HUES48 (cell line): Measurements from ENCODE around the gene MRPL12.

Source experiments
- H3K27ac ChIP-seq: one replicate; pipeline ENCODE4 v1.7.0; 2013; ENCODE audit warnings: low read depth, low read length, inconsistent platforms
- H3K27me3 ChIP-seq: 2 replicates; pipeline ENCODE4 v1.6.1; 2013; ENCODE audit warnings: mild to moderate bottlenecking, low read length; ENCODE audit not compliant: control insufficient read depth, insufficient read depth
- H3K36me3 ChIP-seq: 2 replicates; pipeline ENCODE4 v1.6.1; 2013; ENCODE audit warnings: low read length; ENCODE audit not compliant: control insufficient read depth, insufficient read depth
- H3K4me1 ChIP-seq: 2 replicates; pipeline ENCODE4 v1.6.1; 2013; ENCODE audit warnings: mild to moderate bottlenecking, low read length; ENCODE audit not compliant: control insufficient read depth, insufficient read depth
- H3K4me3 ChIP-seq: 2 replicates; pipeline ENCODE4 v1.5.1; 2013; ENCODE audit warnings: mild to moderate bottlenecking, low read depth, low read length
- H3K9ac ChIP-seq: 2 replicates; pipeline ENCODE4 v1.6.1; 2013; ENCODE audit warnings: mild to moderate bottlenecking, low read depth, low read length, moderate library complexity
- H3K9me3 ChIP-seq: 2 replicates; pipeline ENCODE4 v1.6.1; 2013; ENCODE audit warnings: low read length; ENCODE audit not compliant: control insufficient read depth, insufficient read depth

MRPL12 gene

DNA sequence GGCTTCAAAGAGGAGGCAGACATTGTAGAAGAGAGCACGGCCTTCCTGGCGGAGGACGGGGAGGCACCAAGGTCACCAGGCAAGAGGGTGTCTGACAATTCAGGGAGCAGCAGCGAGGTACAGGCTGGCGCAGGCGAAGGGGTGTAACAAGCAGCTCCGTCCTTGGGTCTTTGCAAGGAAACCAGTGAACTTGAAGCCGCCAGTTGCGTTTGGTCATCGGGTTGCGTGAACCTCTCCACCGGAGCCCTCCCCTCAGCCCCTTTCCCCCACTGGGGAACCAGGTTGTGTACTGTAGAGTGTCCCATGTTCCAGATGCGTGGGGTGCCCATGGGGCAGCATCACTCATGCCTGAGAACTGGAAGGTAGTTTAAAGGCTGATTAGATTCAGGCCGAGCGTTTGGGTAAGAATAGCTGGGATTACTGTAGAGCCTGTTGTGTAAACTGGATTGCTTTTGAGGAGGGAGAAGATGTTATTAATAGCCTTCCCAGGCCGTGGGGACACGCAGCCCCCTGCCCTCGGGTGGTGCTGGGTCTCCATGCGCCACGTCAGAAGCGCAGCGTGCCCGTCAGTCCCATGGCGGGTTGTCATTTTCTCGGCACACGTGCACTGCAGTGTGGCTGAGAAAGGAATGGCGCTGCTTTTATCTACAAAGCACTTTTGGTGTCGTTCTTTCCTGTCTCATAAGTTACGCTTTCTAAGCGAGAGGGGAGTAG, 2.5 kb downstream of the MRPL12 start:
- Histone ChIP-seq H3K4me3 (no peak overlapping the region), H3K27me3 (no peaks in the 10 kb centered on the region), H3K9me3 (no peaks in the 10 kb centered on the region), H3K27ac (no peak overlapping the region), H3K36me3 (peaks cover 57% of the 10 kb centered on the region), H3K9ac (no peak overlapping the region), H3K4me1 (peaks cover 4% of the 10 kb centered on the region)

DNA sequence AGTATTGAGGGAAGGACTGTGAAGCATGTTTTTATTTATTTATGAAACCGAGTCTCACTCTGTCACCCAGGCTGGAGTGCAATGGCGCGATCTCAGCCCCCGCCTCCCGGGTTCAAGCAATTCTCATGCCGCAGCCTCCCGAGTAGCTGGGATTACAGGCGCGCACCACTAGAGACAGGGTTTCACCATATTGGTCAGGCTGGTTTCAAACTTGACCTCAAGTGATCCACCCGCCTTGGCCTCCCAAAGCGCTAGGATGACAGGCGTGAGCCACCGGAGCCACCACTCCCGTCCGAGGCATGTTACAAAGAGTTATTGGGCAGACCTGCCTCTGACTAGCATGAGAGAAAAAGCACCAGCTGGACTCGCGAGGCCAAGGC, 3.1 kb downstream of the MRPL12 start:
- peaks cover 10% of the 10 kb centered on the region for H3K4me1 ChIP-seq

DNA sequence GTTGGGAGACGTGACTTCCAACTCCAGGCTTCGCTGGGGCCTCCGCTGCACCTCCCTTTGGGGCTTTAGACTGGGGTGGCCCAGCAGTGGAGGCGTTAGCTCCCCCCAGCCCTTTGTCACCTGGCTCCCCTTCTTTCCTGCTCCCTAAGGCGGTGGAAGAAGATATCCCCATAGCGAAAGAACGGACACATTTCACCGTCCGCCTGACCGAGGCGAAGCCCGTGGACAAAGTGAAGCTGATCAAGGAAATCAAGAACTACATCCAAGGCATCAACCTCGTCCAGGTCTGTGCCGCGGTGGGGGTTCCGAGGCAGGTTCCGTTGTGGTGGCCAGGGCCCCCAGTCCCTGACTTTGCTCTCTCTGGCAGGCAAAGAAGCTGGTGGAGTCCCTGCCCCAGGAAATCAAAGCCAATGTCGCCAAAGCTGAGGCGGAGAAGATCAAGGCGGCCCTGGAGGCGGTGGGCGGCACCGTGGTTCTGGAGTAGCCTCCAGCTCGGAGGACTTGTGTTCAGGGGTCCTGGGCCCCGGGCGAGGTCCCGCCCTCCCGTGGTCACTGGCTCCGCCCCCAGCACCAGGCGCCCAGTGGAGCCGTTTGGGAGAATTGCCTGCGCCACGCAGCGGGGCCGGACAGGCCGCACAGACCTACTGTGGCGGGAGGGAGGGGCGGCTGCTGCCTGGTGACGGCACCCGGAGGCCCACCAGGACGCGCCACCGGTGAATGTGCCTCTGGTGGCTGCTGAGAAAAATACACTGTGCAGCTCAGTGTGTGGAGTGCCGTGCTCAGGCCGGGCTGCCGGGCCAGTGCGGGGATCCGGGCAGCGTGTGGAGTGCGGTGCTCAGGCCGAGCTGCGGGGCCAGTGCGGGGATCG, 3.8 kb downstream of the MRPL12 start:
- Histone ChIP-seq H3K36me3 (peaks cover 45% of the 10 kb centered on the region), H3K27me3 (no peaks in the 10 kb centered on the region), H3K4me3 (no peak overlapping the region), H3K4me1 (peaks cover 12% of the 10 kb centered on the region), H3K9ac (no peak overlapping the region), H3K27ac (no peak overlapping the region), H3K9me3 (no peaks in the 10 kb centered on the region)

More for the DNA sequence above, 3.1 kb downstream of the MRPL12 start:
- Histone ChIP-seq H3K4me3 (no peak overlapping the region), H3K36me3 (peaks cover 51% of the 10 kb centered on the region), H3K27me3 (no peaks in the 10 kb centered on the region), H3K9me3 (no peaks in the 10 kb centered on the region), H3K9ac (no peak overlapping the region), H3K27ac (no peak overlapping the region)

DNA sequence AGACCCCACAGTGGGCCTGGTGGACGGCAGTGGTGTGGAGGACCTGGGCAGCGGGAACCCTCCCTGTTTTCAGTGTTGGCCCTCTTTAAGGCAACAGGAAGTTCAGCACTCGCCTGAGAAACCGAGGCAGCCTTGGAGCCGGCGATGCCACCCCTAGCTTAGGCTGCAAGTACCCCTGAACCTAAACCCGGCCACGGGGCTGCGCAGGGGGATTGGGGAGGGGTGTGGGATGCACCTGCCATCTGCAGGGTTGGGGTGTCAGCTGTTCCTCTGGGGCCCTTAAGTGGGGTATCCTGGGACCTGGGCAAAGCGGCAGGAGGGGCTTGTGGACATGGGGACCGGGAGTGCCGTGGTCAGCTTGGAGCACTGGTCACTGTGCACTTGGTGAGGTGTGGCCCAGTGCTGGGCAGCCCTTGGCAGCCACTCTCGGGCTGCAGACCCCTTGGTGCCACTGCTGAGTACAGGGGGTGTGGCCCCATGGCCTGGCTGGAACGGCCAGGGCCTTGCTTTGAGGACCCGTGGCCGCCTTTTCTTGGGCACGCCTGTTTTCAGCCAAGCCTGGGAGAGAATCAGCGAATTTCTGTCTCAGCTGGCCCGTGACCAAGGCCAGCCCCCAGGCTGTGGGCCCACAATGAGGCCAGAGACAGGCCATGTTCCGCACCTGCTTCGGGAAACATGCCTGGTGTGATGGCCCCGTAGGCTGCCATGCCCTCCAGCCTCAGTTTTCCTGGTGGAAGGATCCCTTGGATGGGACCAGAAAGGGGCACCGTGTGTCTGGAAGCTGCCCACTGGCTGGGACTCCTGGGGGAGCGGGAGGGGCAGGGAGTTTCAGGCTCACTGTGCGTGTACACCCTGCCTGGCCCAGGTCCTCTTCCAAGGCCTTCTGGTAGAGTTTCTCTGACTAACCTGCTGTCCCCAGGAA, 4.8 kb downstream of the MRPL12 start:
- Histone ChIP-seq H3K27ac (no peak overlapping the region), H3K4me3 (no peak overlapping the region), H3K9ac (no peak overlapping the region), H3K9me3 (no peaks in the 10 kb centered on the region), H3K36me3 (peaks cover 45% of the 10 kb centered on the region), H3K27me3 (no peaks in the 10 kb centered on the region), H3K4me1 (peaks cover 14% of the 10 kb centered on the region)

DNA sequence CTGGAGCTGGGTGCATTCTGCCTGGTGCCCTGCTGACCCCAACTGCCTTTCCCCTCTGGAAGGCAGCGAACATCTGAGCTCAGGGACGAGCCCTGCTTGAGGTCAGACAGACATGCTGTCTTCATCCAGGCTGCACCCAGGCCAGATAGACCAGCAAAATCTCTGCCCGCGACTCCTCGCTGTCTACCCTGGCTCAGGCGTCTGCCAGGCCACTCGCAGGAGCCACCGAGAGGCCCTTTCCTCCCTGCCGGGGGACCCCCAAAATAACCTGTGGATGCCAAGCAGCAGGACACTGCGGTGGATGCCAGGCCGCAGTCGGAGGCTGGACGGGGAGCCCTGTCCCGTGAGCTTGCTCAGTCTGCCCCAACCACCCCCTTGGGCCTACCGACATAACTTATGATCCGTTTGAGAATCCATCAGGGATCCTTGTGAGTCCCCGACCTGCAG, 5.6 kb downstream of the MRPL12 start:
- H3K9me3 ChIP-seq, result no peaks in the 10 kb centered on the region
- H3K9ac ChIP-seq, result no peak overlapping the region
- H3K27ac ChIP-seq, result no peak overlapping the region
- H3K27me3 ChIP-seq, result no peaks in the 10 kb centered on the region
- H3K36me3 ChIP-seq, result peaks cover 45% of the 10 kb centered on the region
- no peak overlapping the region for H3K4me3 ChIP-seq
- H3K4me1 ChIP-seq, result peaks cover 20% of the 10 kb centered on the region

DNA sequence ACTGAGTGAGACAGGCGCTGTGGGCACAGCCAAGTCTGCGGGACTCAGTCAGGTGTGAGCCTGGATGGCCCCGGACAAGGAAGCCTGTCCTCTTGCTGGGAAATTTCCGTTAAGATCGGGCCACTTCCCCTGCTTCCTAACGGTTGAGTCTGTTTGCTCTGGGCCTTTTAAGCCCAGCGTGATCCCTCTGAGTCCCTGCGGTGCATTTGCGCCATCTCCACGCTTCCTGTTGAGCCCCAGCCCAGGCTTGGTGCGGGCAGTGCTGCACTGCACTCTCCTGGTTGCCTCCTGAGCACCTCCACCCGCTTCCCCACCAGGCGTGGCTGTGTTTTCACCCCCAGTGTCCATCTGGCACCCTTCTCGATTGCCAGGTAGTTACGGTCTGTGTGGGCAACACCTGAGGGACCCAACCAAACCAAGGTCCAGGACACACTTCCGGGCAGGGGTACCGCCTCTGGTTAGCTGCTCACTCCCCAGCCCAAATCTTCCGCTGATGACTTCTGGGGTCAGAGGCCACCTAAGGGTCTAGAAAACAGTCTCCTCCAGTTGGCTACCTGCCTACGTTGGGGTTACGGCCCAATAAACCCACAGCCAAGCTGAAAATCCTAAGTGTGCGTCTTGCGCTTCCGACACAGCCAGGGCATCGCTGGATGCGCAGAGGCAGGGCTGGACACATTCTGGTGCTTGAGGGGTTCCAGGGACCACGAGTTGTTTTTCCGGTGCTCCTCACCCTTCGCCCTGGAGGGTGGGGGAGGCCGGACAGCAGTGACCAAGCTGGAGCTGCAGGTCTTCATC, 7.5 kb downstream of the MRPL12 start:
- peak overlapping the region; percentile 80 for H3K4me3 ChIP-seq
- H3K9ac ChIP-seq, result no peak overlapping the region
- H3K9me3 ChIP-seq, result no peaks in the 10 kb centered on the region
- H3K27ac ChIP-seq, result peak overlapping the region; percentile 59
- H3K4me1 ChIP-seq, result peaks cover 20% of the 10 kb centered on the region
- H3K27me3 ChIP-seq, result no peaks in the 10 kb centered on the region
- H3K36me3 ChIP-seq, result peaks cover 44% of the 10 kb centered on the region

DNA sequence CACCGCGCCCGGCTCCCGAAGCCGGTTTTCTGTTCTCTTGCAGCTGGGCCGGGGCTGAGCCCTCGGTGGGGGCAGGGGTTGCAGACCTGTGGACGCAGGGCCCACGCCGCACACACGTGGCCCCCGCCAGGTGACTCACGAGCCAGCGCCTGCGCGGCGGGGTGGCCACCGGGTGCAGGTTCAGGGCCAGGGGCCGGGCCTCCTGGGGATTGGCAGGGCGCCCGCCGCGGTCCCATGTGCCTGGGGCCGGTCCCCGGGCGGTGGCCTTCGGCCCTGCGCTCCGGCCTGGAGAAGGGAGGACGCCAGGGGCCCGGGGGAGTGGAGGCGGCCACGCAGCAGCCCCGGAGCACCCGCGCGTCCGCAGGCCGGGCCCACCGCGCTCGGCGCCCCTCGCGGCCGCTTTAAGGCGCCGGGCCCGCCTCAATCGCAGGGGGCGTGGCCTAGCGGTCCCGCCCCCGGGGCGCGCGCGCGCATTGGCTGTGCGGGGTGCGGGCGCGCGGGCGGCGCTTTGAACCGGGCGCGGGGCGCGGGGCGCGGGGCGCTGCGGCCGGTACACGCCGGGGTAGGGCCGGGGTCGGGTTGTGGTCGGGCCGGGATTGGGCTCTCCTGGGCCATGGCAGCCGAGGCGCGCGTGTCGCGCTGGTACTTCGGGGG, 8.8 kb downstream of the MRPL12 start, which contains the start of gene SLC25A10:
SLC25A10 (plus strand) TSS at position 471 of the 654 bp plus-strand sequence; CDS start at position 614, 143 bp downstream.
- Histone ChIP-seq H3K9ac (peak within 1 kb of the TSS; percentile 56; the same call in 1 of the 2 replicates), H3K9me3 (no peaks in the 10 kb centered on the region), H3K36me3 (peaks cover 38% of the 10 kb centered on the region), H3K27ac (peak within 1 kb of the TSS; percentile 59), H3K4me3 (peak within 1 kb of the TSS; percentile 80), H3K4me1 (peaks cover 20% of the 10 kb centered on the region), H3K27me3 (no peaks in the 10 kb centered on the region)

DNA sequence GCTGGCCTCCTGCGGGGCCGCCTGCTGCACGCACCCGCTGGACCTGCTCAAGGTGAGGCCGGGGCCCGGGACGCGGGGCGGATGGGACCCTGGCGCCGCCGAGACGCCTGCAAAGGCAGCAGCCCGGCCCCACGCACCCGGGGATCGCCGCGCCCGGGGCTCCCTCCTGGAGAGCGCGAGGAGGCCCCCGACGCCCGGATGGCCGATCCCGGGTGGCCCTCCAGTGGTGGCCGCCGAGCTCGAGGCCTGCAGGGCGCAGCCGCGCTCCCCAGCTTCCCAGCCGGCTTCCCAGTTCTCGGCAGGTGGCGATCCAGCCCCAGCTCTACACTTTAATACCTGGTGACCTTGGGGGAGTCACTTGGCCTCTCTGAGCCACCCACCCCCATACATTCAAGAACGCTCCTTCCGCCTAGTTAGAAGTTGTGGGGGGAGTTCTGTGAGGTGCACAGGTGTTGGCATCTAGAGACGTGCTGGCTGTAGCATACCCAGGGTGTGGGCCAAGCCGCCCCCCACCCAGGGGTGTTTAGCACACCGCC, 9.4 kb downstream of the MRPL12 start:
- Histone ChIP-seq H3K9me3 (no peaks in the 10 kb centered on the region), H3K27me3 (no peaks in the 10 kb centered on the region), H3K9ac (peak overlapping the region; percentile 56; the same call in 1 of the 2 replicates), H3K27ac (no peak overlapping the region), H3K4me3 (peak overlapping the region; percentile 80), H3K4me1 (peaks cover 20% of the 10 kb centered on the region), H3K36me3 (peaks cover 35% of the 10 kb centered on the region)

DNA sequence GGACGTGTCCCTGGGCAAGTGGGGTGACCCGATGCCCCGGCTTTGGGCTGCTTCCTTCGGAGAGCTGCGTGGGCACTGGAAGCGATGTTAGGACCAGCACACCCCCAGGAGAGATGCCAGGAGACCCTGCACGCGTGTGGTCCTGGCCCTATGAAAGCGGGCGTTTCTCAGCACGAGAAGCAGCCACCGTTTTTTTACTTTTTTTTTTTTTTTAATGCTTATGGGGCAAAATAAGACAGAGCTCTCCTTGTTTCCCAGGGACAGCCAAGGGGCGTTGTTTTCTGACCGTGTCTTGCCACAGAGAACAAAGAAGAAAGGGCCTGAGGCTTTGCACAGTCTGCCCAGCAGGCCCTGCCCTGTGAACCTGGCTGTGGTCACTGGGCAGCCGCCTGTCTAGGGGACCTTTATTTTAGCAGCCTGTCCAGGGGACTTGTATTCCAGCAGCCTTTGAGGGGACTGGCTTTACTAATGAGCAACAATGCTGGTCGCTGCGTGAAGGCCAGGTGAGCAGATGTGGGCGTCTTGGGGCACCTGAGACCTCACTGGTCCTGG, 9.9 kb downstream of the MRPL12 start:
- Histone ChIP-seq H3K9ac (0 out of 2 replicates have a peak overlapping the region, but pooled peaks have one; percentile 56), H3K27me3 (no peaks in the 10 kb centered on the region), H3K4me3 (peak overlapping the region; percentile 80), H3K9me3 (no peaks in the 10 kb centered on the region), H3K4me1 (peaks cover 20% of the 10 kb centered on the region), H3K27ac (no peak overlapping the region), H3K36me3 (peaks cover 35% of the 10 kb centered on the region)
